Measurements from ENCODE around the gene NSRP1. TPM values are rescaled to one million over a fixed set of nuclear protein-coding genes. Genes with fewer than 3 reads are reported as not detected.

The NSRP1 gene
- total and polyA plus RNA-seq, 2 donors (not counting 3 experiments of a cell fraction or from before 2014, with no cell fraction given), result 11.2 to 29.1 TPM

- FAIRE-seq, result no peak
- ChIA-PET POLR2A (no interaction called here), CTCF (interaction anchor here (1.4 to 3.9 kb wide), 5 partner anchors 8 to 165 kb away, joined by 4 to 36 read pairs (median 7); no protein-coding TSS in a partner anchor)
- Histone ChIP-seq H3K4me2 (ENCODE audit: insufficient read depth, low read length) (no peak overlapping the region), H3K36me3 (ENCODE audit: control insufficient read depth in 2 of 2, extremely low read depth in 1 of 2, insufficient read depth in 2 of 2, low read length in 2 of 2) (no peaks in the 10 kb centered on the region), H3K4me3 (replicated peaks in 1 of 3; ENCODE audit: insufficient read depth in 1 of 3, low read depth in 1 of 3, low read length in 3 of 3) (no peak overlapping the region), H3K79me2 (ENCODE audit: control insufficient read depth, insufficient read depth, low read length) (peaks cover 11% of the 10 kb centered on the region), H3K4me1 (ENCODE audit: control insufficient read depth, extremely low read depth, insufficient read depth, low read length) (peaks cover 2% of the 10 kb centered on the region), H3K9me3 (replicated peaks; ENCODE audit: control insufficient read depth, insufficient read depth, low read length) (no peaks in the 10 kb centered on the region), H3K27ac (ENCODE audit: insufficient read depth, low read depth, low read length) (no peak overlapping the region), H3K9ac (replicated peaks; ENCODE audit: extremely low read depth, insufficient read depth, low read length) (no peak overlapping the region), H4K20me1 (replicated peaks; ENCODE audit: control insufficient read depth, extremely low read depth, insufficient read depth, low read length) (no peaks in the 10 kb centered on the region), H2AFZ (ENCODE audit: low read depth, low read length) (no peak overlapping the region), H3K9me1 (replicated peaks; ENCODE audit: control insufficient read depth, extremely low read depth, insufficient read depth, low read length) (no peaks in the 10 kb centered on the region), H3K27me3 (ENCODE audit: control insufficient read depth in 2 of 2, insufficient read depth in 2 of 2, low read length in 2 of 2) (no peaks in the 10 kb centered on the region)
- TF ChIP-seq GATA2 (IDR thresholded peaks at IDR 0.05; ENCODE audit: insufficient read depth, insufficient read length, low read depth, low read length) (no peak), EZH2 (IDR thresholded peaks at IDR 0.05; ENCODE audit: borderline replicate concordance, low read depth, low read length, severe bottlenecking) (no peak), POLR2A (IDR thresholded peaks at IDR 0.05; ENCODE audit: low read depth, low read length) (no peak), MAX (IDR thresholded peaks at IDR 0.05; ENCODE audit: insufficient read depth, insufficient read length) (no peak), JUN (IDR thresholded peaks at IDR 0.05; ENCODE audit: borderline replicate concordance, insufficient read depth, insufficient read length, low read depth) (no peak), MYC (IDR thresholded peaks at IDR 0.05; ENCODE audit: low read depth, low read length) (no peak), FOS (IDR thresholded peaks at IDR 0.05; ENCODE audit: borderline replicate concordance, insufficient read depth, low read length) (no peak), POLR2AphosphoS5 (IDR thresholded peaks at IDR 0.05; ENCODE audit: insufficient read depth, low read depth, low read length) (no peak), CTCF (IDR thresholded peaks at IDR 0.05; ENCODE audit: extremely low read depth in 1 of 2, insufficient read depth in 1 of 2, low read depth in 1 of 2, low read length in 2 of 2) (no peak)
- dilution Hi-C loops (cut with MboI; ENCODE audit: extremely low pct_ligation_motif_present, low sequenced_read_pairs), result no loop called here
- BruUV-seq (replicated peaks), result no TSS peak
- no peak for DNase-seq (ENCODE audit: low read depth, low spot score)
- intact Hi-C loops (cut with micrococcal nuclease), result loop anchor here (10.0 kb wide), 1 partner anchor 602 kb away; no protein-coding TSS in a partner anchor
Measured at GRCh38 chr17:30112794-30113193, 3.8 kb upstream of the NSRP1 start.

All from endothelial cell of umbilical vein (primary cell).